ENCODE results near the gene PIGP.
"Not testable (repeated sequence)": the region's sequence is repeated elsewhere in the genome, so short reads cannot be mapped to it uniquely, and the experiment has no call there.

The PIGP gene

DNA sequence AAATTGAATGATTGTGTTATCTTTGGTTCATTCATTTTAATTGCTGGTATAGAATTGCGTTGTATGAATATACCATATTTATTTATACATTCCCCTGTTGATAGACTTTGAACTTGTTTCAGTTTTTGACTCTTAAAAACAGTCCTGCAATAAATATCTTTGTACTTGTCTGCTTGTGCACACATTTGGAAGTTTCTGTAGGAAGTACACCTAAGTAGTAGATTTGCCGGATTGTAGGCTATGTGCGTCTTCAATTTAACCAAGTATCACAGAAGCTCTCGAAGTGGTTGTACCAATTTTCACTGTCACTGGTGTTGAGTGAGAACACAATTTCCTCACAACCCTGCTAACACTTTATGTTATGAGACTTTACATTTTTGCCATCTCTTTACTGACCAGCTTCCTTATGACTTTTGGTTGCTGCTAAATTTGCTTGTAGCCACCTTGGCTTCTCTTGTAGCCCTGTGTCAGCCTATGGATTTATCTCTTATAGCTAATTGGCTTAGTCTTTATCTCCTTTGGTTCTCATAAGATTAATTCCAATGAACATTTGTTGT, 2.4 kb upstream of the PIGP start:
- DNase-seq = no peak

DNA sequence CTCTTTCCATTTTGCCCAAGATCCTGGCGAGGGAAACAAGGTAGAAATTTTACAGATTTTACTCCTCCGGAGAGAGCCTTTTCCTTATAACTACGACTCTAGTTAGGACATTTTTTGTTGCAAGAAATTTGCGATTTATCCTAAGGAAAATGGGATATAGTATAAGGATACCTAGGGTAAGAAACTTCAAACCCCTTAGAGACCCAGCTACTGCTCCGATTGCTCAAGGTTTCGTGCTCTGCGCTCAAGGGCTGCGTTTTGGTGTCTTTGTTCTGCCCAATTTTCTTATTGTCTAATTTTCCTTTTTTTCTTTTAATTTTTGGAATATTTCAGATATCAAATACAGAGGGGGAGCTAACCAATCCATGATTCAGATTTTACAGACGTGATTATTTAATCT, 1.7 kb upstream of the PIGP start:
- no peak for DNase-seq

DNA sequence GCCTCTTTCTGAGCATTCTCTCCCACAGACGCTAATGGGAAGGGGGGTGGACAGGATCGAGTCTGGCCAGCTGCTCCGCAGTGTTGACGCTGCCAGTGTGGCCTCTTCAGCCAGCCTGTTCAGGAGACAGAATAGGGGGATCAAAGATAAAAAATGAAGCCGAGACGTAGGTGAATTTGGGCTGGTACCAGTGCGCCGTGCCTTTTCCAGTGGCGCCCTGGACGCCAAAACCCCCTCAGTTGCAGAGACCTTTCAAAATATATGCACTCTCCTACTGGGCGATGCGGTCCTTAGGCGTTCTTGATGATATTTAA, 1.3 kb upstream of the PIGP start:
- no peak for DNase-seq

GRCh38 chr21:37073417-37074196, 736 bp upstream of the PIGP start:
- no peak for DNase-seq

GRCh38 chr21:37072274-37072987, 440 bp downstream of the PIGP start:
- DNase-seq = no peak

GRCh38 chr21:37071561-37072273, 1.2 kb downstream of the PIGP start:
- no peak for DNase-seq

GRCh38 chr21:37065561-37066177, 7.2 kb downstream of the PIGP start:
- DNase-seq = no peak

GRCh38 chr21:37064841-37065240, 8.0 kb downstream of the PIGP start:
- DNase-seq = no peak

DNA sequence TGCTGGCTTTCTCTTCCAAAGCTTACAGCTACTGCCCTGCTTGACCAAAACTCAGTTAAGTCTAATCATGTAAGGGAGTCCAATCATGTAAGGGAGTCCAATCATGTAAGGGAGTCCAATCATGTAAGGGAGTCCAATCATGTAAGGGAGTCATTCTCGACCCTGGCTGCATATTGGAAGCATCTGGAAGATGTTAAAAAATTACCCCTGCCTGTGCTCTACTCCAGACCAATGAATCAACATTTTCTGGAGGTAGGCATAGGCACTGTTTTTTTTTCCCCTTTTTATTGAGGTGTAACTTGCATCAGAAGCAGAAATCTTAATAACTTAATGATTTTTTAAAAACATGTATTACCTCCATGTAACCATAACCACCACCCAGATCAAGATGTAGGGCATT, 9.4 kb downstream of the PIGP start:
- DNase-seq = no peak

GRCh38 chr21:37062593-37062935, 10.3 kb downstream of the PIGP start:
- no peak for DNase-seq

DNA sequence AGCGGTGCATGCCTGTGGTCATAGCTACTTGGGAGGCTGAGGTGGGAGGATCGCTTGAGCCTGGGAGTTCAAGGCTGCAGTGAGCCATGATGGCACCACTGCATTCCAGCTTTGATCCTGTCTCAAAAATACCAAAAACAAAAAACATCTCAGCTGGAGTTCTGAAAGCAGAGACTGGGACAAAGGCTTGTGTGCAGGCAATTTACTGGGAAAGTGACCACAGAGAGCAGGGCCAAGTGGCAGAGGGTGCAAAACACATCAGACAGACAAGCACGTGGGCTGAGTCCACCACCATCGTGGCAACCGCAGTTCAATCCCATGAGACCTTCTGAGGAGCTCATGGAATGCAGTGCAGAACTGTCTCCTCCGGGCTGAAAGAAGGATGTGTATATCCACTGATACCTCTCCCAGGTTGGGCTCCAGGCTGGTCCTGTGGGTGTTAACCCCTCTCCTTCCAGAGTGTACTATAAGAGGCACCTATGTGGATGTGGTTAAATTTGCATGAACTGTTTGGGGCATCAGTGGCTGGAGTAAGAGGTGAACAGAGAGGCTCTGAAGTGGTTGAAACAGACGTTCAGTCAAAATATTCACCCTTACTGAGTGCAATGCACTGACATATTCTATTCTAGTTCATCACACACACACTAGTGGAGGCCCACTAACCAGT, 10.8 kb downstream of the PIGP start:
- no peak for DNase-seq

DNA sequence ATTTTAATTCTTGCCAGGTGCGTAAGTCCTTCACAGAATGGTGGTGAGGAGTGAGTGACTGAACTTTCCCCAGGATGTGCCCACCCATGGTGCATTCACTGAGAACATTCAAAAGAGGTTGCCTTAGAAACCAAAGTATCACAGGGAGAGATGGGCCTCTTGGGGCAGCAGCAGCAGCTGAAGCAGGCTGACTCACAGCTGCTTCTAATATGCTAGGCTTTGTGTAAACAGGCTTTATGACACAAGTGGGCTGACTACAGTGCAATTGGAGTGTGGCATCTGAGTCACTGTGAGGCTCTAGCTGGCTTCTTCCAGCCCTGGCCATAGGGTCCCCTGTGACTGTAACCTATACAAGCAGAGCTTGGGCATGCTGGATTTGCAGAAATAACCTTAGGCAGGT, 12.6 kb downstream of the PIGP start:
- no peak for DNase-seq

DNA sequence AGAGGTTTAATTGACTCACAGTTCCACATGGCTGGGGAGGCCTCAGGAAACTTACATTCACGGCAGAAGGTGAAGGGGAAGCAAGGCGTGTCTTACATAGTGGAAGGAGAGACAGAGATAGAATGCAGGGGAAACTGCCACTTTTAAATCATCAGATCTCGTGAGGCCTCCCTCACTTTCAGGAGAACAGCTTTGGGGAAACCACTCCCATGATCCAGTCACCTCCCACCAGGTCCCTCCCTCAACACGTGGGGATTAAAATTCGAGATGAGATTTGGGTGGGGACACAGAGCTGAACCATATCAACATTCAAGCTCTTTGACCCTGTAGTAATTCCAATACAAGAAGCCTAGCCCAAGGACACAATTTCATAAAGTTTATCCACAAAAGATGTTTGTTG, 13.7 kb downstream of the PIGP start:
- no peak for DNase-seq

- DNase-seq = no peak
Measured at GRCh38 chr21:37058261-37058660, 14.6 kb downstream of the PIGP start.

DNA sequence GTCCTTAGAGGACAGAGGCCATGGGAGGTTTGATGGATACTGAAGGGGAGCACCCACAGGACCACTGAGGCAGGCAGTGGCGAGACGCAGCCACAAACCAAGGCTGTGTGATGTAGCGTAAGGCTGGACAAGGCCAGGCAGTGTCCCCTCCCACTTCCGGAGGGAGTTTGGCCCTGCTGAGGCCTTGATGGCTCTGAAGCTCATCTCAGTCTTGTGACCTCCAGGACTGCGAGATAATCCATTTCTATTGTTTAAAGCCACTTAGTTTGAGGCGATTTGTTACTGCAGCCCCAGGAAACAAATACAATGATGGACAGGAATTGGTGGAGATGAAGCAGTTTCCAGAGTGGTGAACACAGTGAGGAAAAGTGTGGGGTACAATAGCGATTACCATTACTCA, 15.3 kb downstream of the PIGP start:
- no peak for DNase-seq

- DNase-seq = no peak
Measured at GRCh38 chr21:37055271-37055855, 17.5 kb downstream of the PIGP start.

DNA sequence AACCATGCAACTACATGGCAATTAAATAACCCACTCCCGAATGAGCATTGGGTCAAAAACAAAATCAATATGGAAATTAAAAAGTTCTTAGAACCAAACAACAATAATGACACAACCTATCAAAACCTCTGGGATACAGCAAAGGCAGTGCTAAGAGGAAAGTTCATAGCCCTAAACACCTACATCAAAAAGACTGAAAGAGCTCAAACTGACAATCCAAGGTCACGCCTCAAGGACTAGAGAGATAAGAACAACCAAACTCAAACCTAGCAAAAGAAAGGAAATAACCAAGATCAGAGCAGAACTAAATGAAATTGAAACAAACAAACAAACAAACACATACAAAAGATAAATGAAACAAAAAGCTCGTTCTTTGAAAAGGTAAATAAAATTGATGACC, 23.1 kb downstream of the PIGP start:
- not testable (repeated sequence) for DNase-seq

- DNase-seq = no peak
Measured at GRCh38 chr21:37047079-37047478, 25.8 kb downstream of the PIGP start.

DNA sequence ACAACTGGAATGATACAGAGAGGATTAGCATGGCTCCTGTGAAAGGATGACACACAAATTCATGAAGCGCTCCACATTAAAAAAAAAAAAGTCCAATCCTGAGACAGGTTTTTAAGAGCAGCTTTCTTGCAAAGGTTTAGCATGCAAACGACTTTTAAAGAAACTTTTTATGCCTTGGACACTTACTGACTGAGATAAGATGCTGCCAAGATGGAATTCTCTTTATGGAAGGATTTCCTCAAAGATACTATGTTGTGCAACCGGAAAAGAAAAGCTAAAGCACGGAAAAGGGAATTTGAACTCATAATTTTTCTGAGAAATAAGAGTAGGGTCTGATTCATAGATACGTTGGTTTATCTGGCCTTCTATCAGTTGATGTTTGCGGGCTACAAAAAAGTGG, 27.3 kb downstream of the PIGP start:
- no peak for DNase-seq

DNA sequence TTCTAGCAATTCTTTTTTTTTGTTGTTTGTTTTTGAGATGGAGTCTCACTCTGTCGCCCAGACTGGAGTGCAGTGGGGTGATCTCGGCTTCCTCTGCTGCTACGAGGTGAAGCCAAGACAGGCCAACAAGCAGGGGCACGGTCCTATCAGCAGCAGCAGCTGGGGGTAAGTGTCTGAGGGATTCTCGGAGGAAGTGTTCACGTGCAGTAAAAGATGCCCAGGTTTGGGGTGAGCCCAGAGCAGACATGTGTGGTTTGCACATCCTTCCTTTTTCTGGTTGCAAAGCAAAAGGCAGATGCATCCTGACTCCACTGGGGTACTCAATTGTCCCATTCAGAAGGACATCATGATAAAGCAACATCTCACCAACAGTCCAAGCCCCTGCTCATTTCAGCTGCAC, 27.7 kb downstream of the PIGP start:
- DNase-seq = no peak

DNA sequence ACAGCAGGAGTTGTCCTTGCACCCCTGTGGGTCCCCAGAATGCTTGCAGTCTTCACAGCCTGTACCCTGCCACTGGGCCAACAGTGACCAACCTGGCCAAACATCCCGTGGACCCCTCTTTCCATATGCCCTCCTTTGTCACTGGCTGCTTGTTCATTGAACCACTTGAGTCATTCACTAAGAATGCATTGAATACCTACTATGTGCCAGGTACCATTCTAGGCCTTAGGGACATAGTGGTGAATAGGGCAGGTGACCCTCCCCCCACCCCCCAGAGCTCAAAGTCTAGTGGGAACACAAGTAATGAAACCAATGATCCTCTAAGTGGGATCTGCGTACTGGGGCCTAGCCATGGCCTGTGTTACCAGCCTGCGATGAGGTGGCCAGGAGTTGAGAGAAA, 28.2 kb downstream of the PIGP start:
- no peak for DNase-seq

DNA sequence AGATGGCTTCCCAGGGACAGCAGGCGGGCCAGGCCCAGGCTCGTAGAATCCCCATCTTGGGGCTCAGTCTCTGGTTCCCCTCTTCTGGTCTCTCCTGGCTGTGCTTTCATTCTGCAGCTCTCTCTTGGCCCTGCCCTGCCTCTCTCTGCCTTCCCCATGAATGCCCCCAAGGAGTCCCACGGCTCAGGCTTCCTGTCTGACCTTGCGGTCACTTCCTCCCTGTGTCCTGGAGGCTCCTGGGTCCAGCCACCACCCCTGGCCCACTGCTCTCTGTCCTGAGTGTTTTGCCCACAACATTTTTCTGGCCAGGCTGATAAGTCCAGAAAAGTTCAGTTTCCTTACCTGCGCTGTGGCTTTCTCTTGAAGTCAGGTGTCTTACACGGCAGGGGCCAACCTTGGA, 29.1 kb downstream of the PIGP start:
- DNase-seq = no peak
